ENCODE measurements around the gene TMEM203. TPM values are rescaled to one million over a fixed set of nuclear protein-coding genes. Genes with fewer than 3 reads are reported as not detected.

TMEM203 gene
- total and polyA plus RNA-seq, 2 of the 13 experiments (the other 11 are each of a cell fraction or from before 2014, with no cell fraction given), result 23.4 to 36.7 TPM

DNA sequence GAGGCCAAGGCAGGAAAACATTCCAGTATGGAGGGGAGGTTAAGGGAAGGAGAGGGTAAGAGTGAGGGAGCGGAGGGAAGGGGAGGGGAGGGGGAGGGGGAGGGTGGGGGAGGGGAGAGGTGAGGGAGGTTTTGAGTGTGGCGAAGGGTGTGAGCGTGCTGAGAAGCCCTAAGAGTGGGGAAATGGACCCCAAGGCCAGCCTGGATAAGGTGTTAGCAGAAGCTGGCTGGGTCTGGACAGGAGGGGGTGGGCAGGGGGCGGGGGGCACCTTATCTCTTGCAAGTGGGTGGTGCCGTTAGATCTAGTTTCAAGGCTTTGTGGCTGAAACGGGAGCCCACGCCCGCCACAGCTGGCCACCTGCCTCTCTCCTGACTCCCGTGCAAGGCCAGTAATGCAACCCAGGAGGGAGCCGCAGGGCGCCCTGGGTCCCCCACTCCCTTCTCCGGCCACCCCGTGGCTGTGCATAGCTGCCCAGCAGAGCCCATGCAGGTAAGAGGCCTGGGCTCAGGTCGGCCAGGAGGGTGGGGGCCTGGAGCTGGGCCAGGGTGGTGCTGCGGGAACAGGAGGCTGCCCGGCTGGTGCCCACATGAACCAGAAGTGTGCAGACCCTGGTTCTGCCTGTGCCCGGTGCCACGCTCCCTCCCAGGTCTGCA lies 22.5 kb upstream of the TMEM203 start (continued):
- TF ChIP-seq NR1H2 (CRISPR knock-in tag; IDR thresholded peaks at IDR 0.05; ENCODE audit: borderline replicate concordance, low read depth), result no peak
- no peak for TF ChIP-seq SMAD3 (CRISPR knock-in tag; IDR thresholded peaks at IDR 0.05)
- no peak for TF ChIP-seq CHD2 (IDR thresholded peaks at IDR 0.05; ENCODE audit: low read depth, low read length)
- TF ChIP-seq BRCA1 (CRISPR knock-in tag; IDR thresholded peaks at IDR 0.05), result no peak

DNA sequence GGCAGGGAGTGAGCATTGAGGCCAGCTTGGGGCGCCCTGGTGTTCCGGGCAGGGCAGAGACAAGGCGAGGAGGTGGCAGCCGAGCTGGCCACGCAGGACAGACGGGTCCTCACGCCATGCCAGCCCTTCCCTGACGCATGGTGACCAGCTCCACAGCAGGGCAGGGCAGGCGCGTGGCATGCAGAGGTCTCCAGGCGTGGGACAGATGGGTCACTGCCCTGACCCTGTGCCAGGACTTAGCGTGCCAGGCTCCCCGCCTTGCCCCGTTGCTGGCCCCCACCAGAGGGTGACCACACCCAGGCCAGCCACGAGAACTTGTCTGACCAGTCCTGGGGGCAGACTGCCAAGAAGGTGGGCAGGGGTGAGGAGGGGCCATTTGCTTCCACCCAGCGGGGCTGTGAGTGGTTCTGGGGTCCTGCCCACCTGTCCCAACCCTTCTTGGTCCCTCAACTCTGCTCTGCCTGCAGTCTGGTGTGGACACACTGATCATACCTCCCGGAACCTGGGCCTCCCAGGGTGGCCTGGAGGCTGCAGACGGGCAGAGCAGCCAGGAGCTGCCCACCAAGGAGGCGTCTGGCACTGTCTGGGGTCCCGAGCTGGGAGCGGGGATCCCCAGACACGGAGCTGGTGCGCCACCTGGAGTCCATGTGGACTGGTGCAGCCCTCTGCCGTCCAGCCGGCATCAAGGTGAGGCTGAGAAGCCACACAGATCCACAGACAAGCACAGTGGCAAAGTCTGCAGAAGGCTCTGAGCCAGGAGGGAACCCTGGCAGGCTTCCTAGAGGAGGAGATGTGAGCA lies 21.8 kb upstream of the TMEM203 start, which contains the start of gene RNF224:
Gene RNF224 (plus strand): TSS at position 449 of the 799 bp plus-strand sequence. CDS start 834 bp downstream, outside the sequence.
- Histone ChIP-seq H3K4me2 (ENCODE audit: low read depth, low read length) (peak within 1 kb of the TSS; percentile 96), H3K27ac (ENCODE audit: extremely low read length, insufficient read depth, low read length) (no peak within 1 kb of the TSS), H3K9ac (ENCODE audit: insufficient read depth, low read depth, low read length) (peak within 1 kb of the TSS; percentile 31; the same call in 1 of the 2 replicates), H3K36me3 (replicated peaks in 1 of 2; ENCODE audit: control insufficient read depth in 1 of 2, insufficient read depth in 2 of 2, low read length in 2 of 2) (no peaks in the 10 kb centered on the region), H2AFZ (ENCODE audit: low read length) (no peak within 1 kb of the TSS), H4K20me1 (ENCODE audit: insufficient read depth, low read length) (no peaks in the 10 kb centered on the region), H3K79me2 (ENCODE audit: insufficient read depth, low read length) (no peaks in the 10 kb centered on the region), H3K9me3 (ENCODE audit: low read length) (no peaks in the 10 kb centered on the region), H3K27me3 (ENCODE audit: control insufficient read depth in 1 of 2, insufficient read depth in 2 of 2, low read length in 2 of 2) (no peaks in the 10 kb centered on the region; a peak in 1 of 5 replicates), H3K4me3 (replicated peaks in 1 of 3; ENCODE audit: insufficient read depth in 1 of 3, low read depth in 2 of 3, low read length in 3 of 3) (peak within 1 kb of the TSS in 2 of 3 experiments; percentile 62 to 72; a peak in 3 of 6 replicates), H3K4me1 (ENCODE audit: insufficient read depth, low read length) (peaks cover 82% of the 10 kb centered on the region)
- DNase-seq (ENCODE audit: low spot score), result peak; percentile 69
- in situ Hi-C loops (cut with HindIII; ENCODE audit: extremely low pct_ligation_motif_present, low pct_unique_long_range_greater_than_20kb) (loop anchor here (5.0 kb wide), 2 partner anchors 40 to 115 kb away; partner anchors contain the start of genes ANAPC2, DPP7 and SSNA1), intact Hi-C loops (cut with micrococcal nuclease; ENCODE audit: unreplicated experiment) (loop anchor here (2.0 kb wide), 2 partner anchors 38 to 106 kb away; partner anchors contain the start of genes ANAPC2 and SSNA1)
- peak; percentile 35 for ATAC-seq
- peak; percentile 4 for FAIRE-seq
- ChIA-PET POLR2A (interaction anchor here (0.7 to 13.4 kb wide), 15 partner anchors 9 to 109 kb away, joined by 3 to 225 read pairs (median 4); partner anchors contain the start of genes ANAPC2, NDOR1, SSNA1 and TMEM203), CTCF (ENCODE audit: low intra/inter-chr PET ratio, low total read pairs) (interaction anchor here (0.7 to 1.5 kb wide), 5 partner anchors 9 to 64 kb away, joined by 3 to 16 read pairs (median 3); partner anchors contain the start of genes ANAPC2 and SSNA1)
- WGBS (ENCODE audit: low lambda C conversion rate), result 0% methylated on average over 3 of the region's 25 CpGs
- no TSS peak for BruUV-seq (replicated peaks)
- TF ChIP-seq DNMT3B (CRISPR knock-in tag; conservative IDR thresholded peaks at IDR 0.05), result no peak
- TF ChIP-seq HNRNPL (IDR thresholded peaks at IDR 0.05; ENCODE audit: low read depth, low read length), result peak; percentile 86
- peak; percentile 75; the same call in 1 of the 2 replicates for TF ChIP-seq REL (CRISPR knock-in tag; conservative IDR thresholded peaks at IDR 0.05)
- no peak for TF ChIP-seq ZSCAN12 (CRISPR knock-in tag; IDR thresholded peaks at IDR 0.05)
- TF ChIP-seq SUZ12 (IDR thresholded peaks at IDR 0.05; ENCODE audit: low read depth, low read length), result no peak
- TF ChIP-seq, protein P1, sequence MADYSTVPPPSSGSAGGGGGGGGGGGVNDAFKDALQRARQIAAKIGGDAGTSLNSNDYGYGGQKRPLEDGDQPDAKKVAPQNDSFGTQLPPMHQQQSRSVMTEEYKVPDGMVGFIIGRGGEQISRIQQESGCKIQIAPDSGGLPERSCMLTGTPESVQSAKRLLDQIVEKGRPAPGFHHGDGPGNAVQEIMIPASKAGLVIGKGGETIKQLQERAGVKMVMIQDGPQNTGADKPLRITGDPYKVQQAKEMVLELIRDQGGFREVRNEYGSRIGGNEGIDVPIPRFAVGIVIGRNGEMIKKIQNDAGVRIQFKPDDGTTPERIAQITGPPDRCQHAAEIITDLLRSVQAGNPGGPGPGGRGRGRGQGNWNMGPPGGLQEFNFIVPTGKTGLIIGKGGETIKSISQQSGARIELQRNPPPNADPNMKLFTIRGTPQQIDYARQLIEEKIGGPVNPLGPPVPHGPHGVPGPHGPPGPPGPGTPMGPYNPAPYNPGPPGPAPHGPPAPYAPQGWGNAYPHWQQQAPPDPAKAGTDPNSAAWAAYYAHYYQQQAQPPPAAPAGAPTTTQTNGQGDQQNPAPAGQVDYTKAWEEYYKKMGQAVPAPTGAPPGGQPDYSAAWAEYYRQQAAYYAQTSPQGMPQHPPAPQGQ (CRISPR knock-in tag; IDR thresholded peaks at IDR 0.05; ENCODE audit: borderline replicate concordance), result no peak
- 0 out of 2 replicates have a peak, but pooled peaks have one; percentile 53 for TF ChIP-seq MTF2 (CRISPR knock-in tag; IDR thresholded peaks at IDR 0.05; ENCODE audit: borderline replicate concordance)
- TF ChIP-seq PHF8 (CRISPR knock-in tag; IDR thresholded peaks at IDR 0.05), result peak; percentile 34; the same call in 1 of the 2 replicates
- 0 out of 2 replicates have a peak, but pooled peaks have one; percentile 28 for TF ChIP-seq ZNF225 (CRISPR knock-in tag; IDR thresholded peaks at IDR 0.05)
- TF ChIP-seq, protein P2, sequence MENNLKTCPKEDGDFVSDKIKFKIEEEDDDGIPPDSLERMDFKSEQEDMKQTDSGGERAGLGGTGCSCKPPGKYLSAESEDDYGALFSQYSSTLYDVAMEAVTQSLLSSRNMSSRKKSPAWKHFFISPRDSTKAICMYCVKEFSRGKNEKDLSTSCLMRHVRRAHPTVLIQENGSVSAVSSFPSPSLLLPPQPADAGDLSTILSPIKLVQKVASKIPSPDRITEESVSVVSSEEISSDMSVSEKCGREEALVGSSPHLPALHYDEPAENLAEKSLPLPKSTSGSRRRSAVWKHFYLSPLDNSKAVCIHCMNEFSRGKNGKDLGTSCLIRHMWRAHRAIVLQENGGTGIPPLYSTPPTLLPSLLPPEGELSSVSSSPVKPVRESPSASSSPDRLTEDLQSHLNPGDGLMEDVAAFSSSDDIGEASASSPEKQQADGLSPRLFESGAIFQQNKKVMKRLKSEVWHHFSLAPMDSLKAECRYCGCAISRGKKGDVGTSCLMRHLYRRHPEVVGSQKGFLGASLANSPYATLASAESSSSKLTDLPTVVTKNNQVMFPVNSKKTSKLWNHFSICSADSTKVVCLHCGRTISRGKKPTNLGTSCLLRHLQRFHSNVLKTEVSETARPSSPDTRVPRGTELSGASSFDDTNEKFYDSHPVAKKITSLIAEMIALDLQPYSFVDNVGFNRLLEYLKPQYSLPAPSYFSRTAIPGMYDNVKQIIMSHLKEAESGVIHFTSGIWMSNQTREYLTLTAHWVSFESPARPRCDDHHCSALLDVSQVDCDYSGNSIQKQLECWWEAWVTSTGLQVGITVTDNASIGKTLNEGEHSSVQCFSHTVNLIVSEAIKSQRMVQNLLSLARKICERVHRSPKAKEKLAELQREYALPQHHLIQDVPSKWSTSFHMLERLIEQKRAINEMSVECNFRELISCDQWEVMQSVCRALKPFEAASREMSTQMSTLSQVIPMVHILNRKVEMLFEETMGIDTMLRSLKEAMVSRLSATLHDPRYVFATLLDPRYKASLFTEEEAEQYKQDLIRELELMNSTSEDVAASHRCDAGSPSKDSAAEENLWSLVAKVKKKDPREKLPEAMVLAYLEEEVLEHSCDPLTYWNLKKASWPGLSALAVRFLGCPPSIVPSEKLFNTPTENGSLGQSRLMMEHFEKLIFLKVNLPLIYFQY (CRISPR knock-in tag; IDR thresholded peaks at IDR 0.05; ENCODE audit: borderline replicate concordance), result peak; percentile 39; the same call in 1 of the 2 replicates
